Measurements from ENCODE around the gene KDM1B.

The KDM1B gene

GRCh38 chr6:18270216-18270615 is 115.0 kb downstream of the KDM1B start (continued):
- TF ChIP-seq, protein P1, sequence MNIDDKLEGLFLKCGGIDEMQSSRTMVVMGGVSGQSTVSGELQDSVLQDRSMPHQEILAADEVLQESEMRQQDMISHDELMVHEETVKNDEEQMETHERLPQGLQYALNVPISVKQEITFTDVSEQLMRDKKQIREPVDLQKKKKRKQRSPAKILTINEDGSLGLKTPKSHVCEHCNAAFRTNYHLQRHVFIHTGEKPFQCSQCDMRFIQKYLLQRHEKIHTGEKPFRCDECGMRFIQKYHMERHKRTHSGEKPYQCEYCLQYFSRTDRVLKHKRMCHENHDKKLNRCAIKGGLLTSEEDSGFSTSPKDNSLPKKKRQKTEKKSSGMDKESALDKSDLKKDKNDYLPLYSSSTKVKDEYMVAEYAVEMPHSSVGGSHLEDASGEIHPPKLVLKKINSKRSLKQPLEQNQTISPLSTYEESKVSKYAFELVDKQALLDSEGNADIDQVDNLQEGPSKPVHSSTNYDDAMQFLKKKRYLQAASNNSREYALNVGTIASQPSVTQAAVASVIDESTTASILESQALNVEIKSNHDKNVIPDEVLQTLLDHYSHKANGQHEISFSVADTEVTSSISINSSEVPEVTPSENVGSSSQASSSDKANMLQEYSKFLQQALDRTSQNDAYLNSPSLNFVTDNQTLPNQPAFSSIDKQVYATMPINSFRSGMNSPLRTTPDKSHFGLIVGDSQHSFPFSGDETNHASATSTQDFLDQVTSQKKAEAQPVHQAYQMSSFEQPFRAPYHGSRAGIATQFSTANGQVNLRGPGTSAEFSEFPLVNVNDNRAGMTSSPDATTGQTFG (tag by site-specific recombination; IDR thresholded peaks at IDR 0.05; ENCODE audit: borderline replicate concordance) = no peak
- no peak for TF ChIP-seq REST (tag by site-specific recombination; IDR thresholded peaks at IDR 0.05)
- TF ChIP-seq OVOL3 (tag by site-specific recombination; IDR thresholded peaks at IDR 0.05) = no peak
- TF ChIP-seq ZBTB21 (tag by site-specific recombination; IDR thresholded peaks at IDR 0.05) = no peak
- TF ChIP-seq PRDM2 (tag by site-specific recombination; IDR thresholded peaks at IDR 0.05; ENCODE audit: borderline replicate concordance) = no peak
- no peak for TF ChIP-seq ZNF654 (tag by site-specific recombination; IDR thresholded peaks at IDR 0.05; ENCODE audit: low read depth)
- TF ChIP-seq ZFHX2 (tag by site-specific recombination; conservative IDR thresholded peaks at IDR 0.05) = no peak
